A673 (cell line): ENCODE data around the gene GZMH.
"Not testable (repeated sequence)": the region's sequence is repeated elsewhere in the genome, so short reads cannot be mapped to it uniquely, and the experiment has no call there.

ENCODE experiments used
- EZH2 ChIP-seq: fragments of 200-600 bp; sonication (generic); IDR thresholded peaks from 2 replicates; pipeline ENCODE4 v1.6.1; 2017; ENCODE audit warnings: borderline replicate concordance, low read depth, mild to moderate bottlenecking, mixed read lengths, antibody characterized with exemption, low read length; ENCODE audit not compliant: poor library complexity, severe bottlenecking
- TF ChIP-seq, protein P1 (sequence below): fragments of 300-800, 200-600 bp; sonication (generic); conservative IDR thresholded peaks from 2 replicates; pipeline ENCODE4 v1.5.1; 2017; ENCODE audit warnings: low read depth, mild to moderate bottlenecking, antibody characterized with exemption, low read length, moderate library complexity, mixed read lengths

DNA sequence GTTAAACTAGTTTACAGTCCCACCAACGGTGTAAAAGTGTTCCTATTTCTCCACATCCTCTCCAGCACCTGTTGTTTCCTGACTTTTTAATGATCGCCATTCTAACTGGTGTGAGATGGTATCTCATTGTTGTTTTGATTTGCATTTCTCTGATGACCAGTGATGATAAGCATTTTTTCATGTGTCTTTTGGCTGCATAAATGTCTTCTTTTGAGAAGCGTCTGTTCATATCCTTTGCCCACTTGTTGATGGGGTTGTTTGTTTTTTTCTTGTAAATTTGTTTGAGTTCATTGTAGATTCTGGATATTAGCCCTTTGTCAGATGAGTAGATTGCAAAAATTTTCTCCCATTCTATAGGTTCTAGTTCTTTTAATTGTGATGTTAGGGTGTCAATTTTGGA is 25.1 kb downstream of the GZMH start:
- TF ChIP-seq, protein P1, sequence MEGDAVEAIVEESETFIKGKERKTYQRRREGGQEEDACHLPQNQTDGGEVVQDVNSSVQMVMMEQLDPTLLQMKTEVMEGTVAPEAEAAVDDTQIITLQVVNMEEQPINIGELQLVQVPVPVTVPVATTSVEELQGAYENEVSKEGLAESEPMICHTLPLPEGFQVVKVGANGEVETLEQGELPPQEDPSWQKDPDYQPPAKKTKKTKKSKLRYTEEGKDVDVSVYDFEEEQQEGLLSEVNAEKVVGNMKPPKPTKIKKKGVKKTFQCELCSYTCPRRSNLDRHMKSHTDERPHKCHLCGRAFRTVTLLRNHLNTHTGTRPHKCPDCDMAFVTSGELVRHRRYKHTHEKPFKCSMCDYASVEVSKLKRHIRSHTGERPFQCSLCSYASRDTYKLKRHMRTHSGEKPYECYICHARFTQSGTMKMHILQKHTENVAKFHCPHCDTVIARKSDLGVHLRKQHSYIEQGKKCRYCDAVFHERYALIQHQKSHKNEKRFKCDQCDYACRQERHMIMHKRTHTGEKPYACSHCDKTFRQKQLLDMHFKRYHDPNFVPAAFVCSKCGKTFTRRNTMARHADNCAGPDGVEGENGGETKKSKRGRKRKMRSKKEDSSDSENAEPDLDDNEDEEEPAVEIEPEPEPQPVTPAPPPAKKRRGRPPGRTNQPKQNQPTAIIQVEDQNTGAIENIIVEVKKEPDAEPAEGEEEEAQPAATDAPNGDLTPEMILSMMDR: not testable (repeated sequence)
- not testable (repeated sequence) for TF ChIP-seq EZH2
